H1 (cell line): Measurements from ENCODE around the gene KLHL41. TPM values are rescaled to one million over a fixed set of nuclear protein-coding genes. Genes with fewer than 3 reads are reported as not detected.

Experiments
- RBBP5 ChIP-seq: IDR thresholded peaks from 2 replicates; pipeline ENCODE4 v1.7.1; 2012; ENCODE audit warnings: low read depth, mild to moderate bottlenecking, inconsistent platforms, low read length, moderate library complexity, borderline replicate concordance
- TCF12 ChIP-seq: IDR thresholded peaks from 2 replicates; pipeline ENCODE4 v1.6.1; 2011; ENCODE audit warnings: low read depth, mild to moderate bottlenecking, low read length
- polyA plus RNA-seq, 7 experiments: library from polyadenylated mRNA; depleted of rRNA in 3 of 7; stranded (reverse) in 5 of 7; unstranded in 2 of 7; fragments of >200 nt in 5 of 7; fragments of 200-250 nt in 2 of 7; gene quantifications; 1 replicate in 5 of 7; 2 replicates in 1 of 7; 4 replicates in 1 of 7; pipeline versions ENCODE4 v1.2.1 to v1.2.3, GENCODE V29; 2011 to 2013; ENCODE audit warnings: missing spikeins in 2 of 7, mixed read lengths in 2 of 7
- total RNA-seq: library from RNA; stranded (reverse); fragmentation: NEBNext Ultra II Directional; extraction: Animal tissue kit (Norgen Biotek cat#: 25700); gene quantifications from 2 replicates; pipeline ENCODE4 v1.2.1, GENCODE V29; 2021

Gene KLHL41
- total and polyA plus RNA-seq, 2 of the 8 experiments (the other 6 are each of a cell fraction or from before 2014, with no cell fraction given) = not detected

DNA sequence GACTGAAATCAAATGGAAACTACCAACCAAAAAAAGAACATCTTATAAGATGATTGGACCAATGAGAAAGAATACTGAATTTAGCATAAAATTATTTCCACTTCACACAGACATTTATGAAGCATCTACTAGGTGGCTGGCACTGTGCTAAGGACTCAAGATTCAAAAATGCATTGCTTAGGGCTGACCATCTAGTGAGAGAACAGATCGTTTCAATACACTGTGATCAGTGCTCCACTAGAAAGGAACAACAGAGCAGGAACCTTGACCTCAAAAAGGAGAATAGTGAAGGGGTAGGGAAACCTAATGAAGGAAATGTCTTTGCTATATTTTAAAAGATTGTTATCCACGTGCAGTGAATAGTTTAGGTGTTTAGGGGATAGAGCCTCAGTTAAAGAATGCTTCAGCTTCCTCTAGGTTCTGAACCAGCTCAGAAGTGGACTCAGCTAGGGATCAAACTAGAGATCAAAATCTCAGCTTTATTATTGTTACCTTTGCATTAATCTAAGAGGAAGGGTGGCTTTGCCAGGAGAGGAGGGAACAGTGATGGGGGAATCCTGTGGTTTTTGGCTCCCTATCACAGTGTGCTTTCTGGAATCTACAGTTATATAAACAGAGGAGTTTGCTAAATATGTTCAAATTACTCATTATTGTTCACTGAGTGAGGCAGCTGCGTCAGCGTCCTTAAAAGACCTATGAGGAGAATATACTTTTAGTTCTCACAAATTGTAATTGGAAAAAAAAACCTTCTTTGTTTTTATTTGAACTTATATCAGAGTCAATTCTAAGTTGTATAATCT lies 46.4 kb upstream of the KLHL41 start (continued):
- TF ChIP-seq RBBP5 (no peak), TCF12 (no peak)
- TF ChIP-seq, all 59 proteins: peak for 0
